Eye (tissue), 1 donor: Measurements from ENCODE around the gene COG8.

ENCODE experiments used
- DNase-seq: peaks from one replicate; pipeline ENCODE4 v3.0.0-alpha.2; 2015

Gene COG8

GRCh38 chr16:69283851-69284250 lies 55.5 kb downstream of the COG8 start:
- no peak for DNase-seq

GRCh38 chr16:69277413-69277812 lies 62.0 kb downstream of the COG8 start:
- DNase-seq, result no peak
